ENCODE results near the gene FSTL4. TPM values are rescaled to one million over a fixed set of nuclear protein-coding genes. Genes with fewer than 3 reads are reported as not detected.

The FSTL4 gene
- total RNA-seq, 2 donors from 2014 or later, result 4.4 to 5.5 TPM

- Mint-ChIP-seq H3K4me3 (no peak overlapping the region), H3K4me1 (peaks cover 15% of the 10 kb centered on the region), H3K9me3 (no peaks in the 10 kb centered on the region), H3K36me3 (ENCODE audit: low read depth) (no peaks in the 10 kb centered on the region), H3K27me3 (ENCODE audit: insufficient read depth) (no peaks in the 10 kb centered on the region), H3K27ac (no peak overlapping the region)
- no peak for DNase-seq
- TF ChIP-seq CTCF (conservative IDR thresholded peaks at IDR 0.05), result no peak
- Histone ChIP-seq H3K4me1 (ENCODE audit: control insufficient read depth, insufficient read depth, low read length) (no peaks in the 10 kb centered on the region), H3K36me3 (ENCODE audit: control insufficient read depth, insufficient read depth, low read length) (no peaks in the 10 kb centered on the region), H3K4me3 (ENCODE audit: low read length) (no peak overlapping the region), H3K9ac (ENCODE audit: extremely low read depth, low read length, poor library complexity, severe bottlenecking) (no peak overlapping the region), H3K9me3 (ENCODE audit: control insufficient read depth, low read length) (no peaks in the 10 kb centered on the region), H3K27me3 (ENCODE audit: control insufficient read depth, insufficient read depth, low read length, poor library complexity, severe bottlenecking) (no peaks in the 10 kb centered on the region), H3K27ac (ENCODE audit: low read depth, low read length) (no peak overlapping the region)
- WGBS, 2 experiments (ENCODE audit: insufficient coverage in 1 of 2, insufficient read length in 1 of 2), result 90 to 95% methylated on average over 11 to 12 of the region's 12 CpGs
Observed at GRCh38 chr5:133331941-133332340, 280.4 kb downstream of the FSTL4 start.

GRCh38 chr5:133330956-133331355 lies 281.4 kb downstream of the FSTL4 start:
- Histone ChIP-seq H3K4me3 (ENCODE audit: low read length) (no peak overlapping the region), H3K27ac (ENCODE audit: low read depth, low read length) (no peak overlapping the region), H3K9ac (ENCODE audit: extremely low read depth, low read length, poor library complexity, severe bottlenecking) (no peak overlapping the region), H3K9me3 (ENCODE audit: control insufficient read depth, low read length) (no peaks in the 10 kb centered on the region), H3K36me3 (ENCODE audit: control insufficient read depth, insufficient read depth, low read length) (no peaks in the 10 kb centered on the region), H3K4me1 (ENCODE audit: control insufficient read depth, insufficient read depth, low read length) (no peaks in the 10 kb centered on the region), H3K27me3 (ENCODE audit: control insufficient read depth, insufficient read depth, low read length, poor library complexity, severe bottlenecking) (no peaks in the 10 kb centered on the region)
- WGBS, 2 experiments (ENCODE audit: insufficient coverage in 1 of 2, insufficient read length in 1 of 2), result 94 to 95% methylated on average over 2 to 5 of the region's 5 CpGs
- TF ChIP-seq CTCF (conservative IDR thresholded peaks at IDR 0.05), result no peak
- Mint-ChIP-seq H3K27ac (no peak overlapping the region), H3K4me3 (no peak overlapping the region), H3K36me3 (ENCODE audit: low read depth) (no peaks in the 10 kb centered on the region), H3K9me3 (no peaks in the 10 kb centered on the region), H3K27me3 (ENCODE audit: insufficient read depth) (no peaks in the 10 kb centered on the region), H3K4me1 (peaks cover 15% of the 10 kb centered on the region)
- no peak for DNase-seq

GRCh38 chr5:133328800-133329199 lies 283.5 kb downstream of the FSTL4 start:
- Histone ChIP-seq H3K27ac (ENCODE audit: low read depth, low read length) (no peak overlapping the region), H3K4me1 (ENCODE audit: control insufficient read depth, insufficient read depth, low read length) (no peaks in the 10 kb centered on the region), H3K4me3 (ENCODE audit: low read length) (no peak overlapping the region), H3K27me3 (ENCODE audit: control insufficient read depth, insufficient read depth, low read length, poor library complexity, severe bottlenecking) (no peaks in the 10 kb centered on the region), H3K36me3 (ENCODE audit: control insufficient read depth, insufficient read depth, low read length) (no peaks in the 10 kb centered on the region), H3K9me3 (ENCODE audit: control insufficient read depth, low read length) (no peaks in the 10 kb centered on the region), H3K9ac (ENCODE audit: extremely low read depth, low read length, poor library complexity, severe bottlenecking) (no peak overlapping the region)
- H3K27me3 Mint-ChIP-seq (ENCODE audit: insufficient read depth), result no peaks in the 10 kb centered on the region
- no peak overlapping the region for H3K4me3 Mint-ChIP-seq
- H3K36me3 Mint-ChIP-seq (ENCODE audit: low read depth), result no peaks in the 10 kb centered on the region
- no peaks in the 10 kb centered on the region for H3K9me3 Mint-ChIP-seq
- no peak for DNase-seq
- H3K4me1 Mint-ChIP-seq, result peaks cover 15% of the 10 kb centered on the region
- 92% methylated on average over 10 to 11 of the region's 11 CpGs for WGBS, 2 experiments (ENCODE audit: insufficient coverage in 1 of 2, insufficient read length in 1 of 2)
- TF ChIP-seq CTCF (conservative IDR thresholded peaks at IDR 0.05), result no peak
- no peak overlapping the region for H3K27ac Mint-ChIP-seq
